ENCODE measurements around the gene IRGC.
"Not testable (repeated sequence)": the region's sequence is repeated elsewhere in the genome, so short reads cannot be mapped to it uniquely, and the experiment has no call there.

Gene IRGC

DNA sequence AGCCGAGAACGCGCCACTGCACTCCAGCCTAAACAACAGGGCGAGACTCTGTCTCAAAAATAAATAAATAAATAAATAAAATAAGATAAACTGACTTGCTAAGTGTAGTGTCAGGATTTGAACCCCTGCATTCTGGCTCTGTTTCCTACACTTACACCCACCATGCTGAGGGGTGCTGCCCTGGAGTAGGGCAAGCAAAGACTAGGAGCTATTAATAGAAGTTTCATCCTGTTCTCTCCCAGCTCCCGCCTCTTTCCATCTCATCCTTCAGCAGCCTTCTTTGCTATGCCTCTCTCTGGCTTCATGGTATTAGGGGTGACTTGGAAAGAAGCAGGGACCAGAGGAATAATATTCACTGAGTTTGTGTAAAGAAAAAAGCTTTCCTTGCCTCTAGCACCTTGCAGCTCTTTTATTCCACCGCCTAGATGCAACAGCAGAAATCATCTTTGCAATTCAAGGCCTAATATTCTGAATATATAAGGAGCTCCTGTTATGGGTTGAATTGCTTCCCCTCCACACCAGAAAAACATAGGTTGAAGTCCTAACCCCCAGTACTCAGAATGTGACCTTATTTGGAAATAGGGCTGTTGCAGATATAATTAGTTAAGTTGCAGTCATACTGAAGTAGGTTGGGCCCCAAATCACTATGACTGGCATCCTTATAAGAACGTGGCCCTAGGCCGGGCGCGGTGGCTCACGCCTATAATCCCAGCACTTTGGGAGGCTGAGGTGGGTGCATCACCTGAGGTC, 37.2 kb upstream of the IRGC start:
- Histone ChIP-seq H3K9ac (ENCODE audit: low read depth, low read length) (no peak overlapping the region), H3K27me3 (ENCODE audit: insufficient read depth, low read length) (no peaks in the 10 kb centered on the region; the same call in 1 of the 2 replicates), H3K4me3 (ENCODE audit: low read length) (no peak overlapping the region), H3K9me3 (ENCODE audit: insufficient read depth, low read depth, low read length) (no peaks in the 10 kb centered on the region), H3K4me1 (ENCODE audit: insufficient read depth, low read length) (no peaks in the 10 kb centered on the region), H3K36me3 (ENCODE audit: insufficient read depth, low read depth, low read length) (no peaks in the 10 kb centered on the region), H3K27ac (ENCODE audit: low read length) (no peak overlapping the region)

GRCh38 chr19:43681821-43682220, 34.1 kb upstream of the IRGC start:
- H3K9me3 ChIP-seq (ENCODE audit: insufficient read depth, low read depth, low read length) = no peaks in the 10 kb centered on the region
- H3K27ac ChIP-seq (ENCODE audit: low read length) = no peak overlapping the region
- no peak overlapping the region for H3K9ac ChIP-seq (ENCODE audit: low read depth, low read length)
- H3K4me3 ChIP-seq (ENCODE audit: low read length) = no peak overlapping the region
- H3K36me3 ChIP-seq (ENCODE audit: insufficient read depth, low read depth, low read length) = no peaks in the 10 kb centered on the region
- no peaks in the 10 kb centered on the region for H3K27me3 ChIP-seq (ENCODE audit: insufficient read depth, low read length)
- peaks cover 2% of the 10 kb centered on the region for H3K4me1 ChIP-seq (ENCODE audit: insufficient read depth, low read length)

- not testable (repeated sequence) for H3K9me3 ChIP-seq (ENCODE audit: insufficient read depth, low read depth, low read length); H3K9ac ChIP-seq (ENCODE audit: low read depth, low read length); H3K27me3 ChIP-seq (ENCODE audit: insufficient read depth, low read length); H3K27ac ChIP-seq (ENCODE audit: low read length); H3K36me3 ChIP-seq (ENCODE audit: insufficient read depth, low read depth, low read length); H3K4me1 ChIP-seq (ENCODE audit: insufficient read depth, low read length); H3K4me3 ChIP-seq (ENCODE audit: low read length)
Observed at GRCh38 chr19:43682269-43682668, 33.6 kb upstream of the IRGC start.

DNA sequence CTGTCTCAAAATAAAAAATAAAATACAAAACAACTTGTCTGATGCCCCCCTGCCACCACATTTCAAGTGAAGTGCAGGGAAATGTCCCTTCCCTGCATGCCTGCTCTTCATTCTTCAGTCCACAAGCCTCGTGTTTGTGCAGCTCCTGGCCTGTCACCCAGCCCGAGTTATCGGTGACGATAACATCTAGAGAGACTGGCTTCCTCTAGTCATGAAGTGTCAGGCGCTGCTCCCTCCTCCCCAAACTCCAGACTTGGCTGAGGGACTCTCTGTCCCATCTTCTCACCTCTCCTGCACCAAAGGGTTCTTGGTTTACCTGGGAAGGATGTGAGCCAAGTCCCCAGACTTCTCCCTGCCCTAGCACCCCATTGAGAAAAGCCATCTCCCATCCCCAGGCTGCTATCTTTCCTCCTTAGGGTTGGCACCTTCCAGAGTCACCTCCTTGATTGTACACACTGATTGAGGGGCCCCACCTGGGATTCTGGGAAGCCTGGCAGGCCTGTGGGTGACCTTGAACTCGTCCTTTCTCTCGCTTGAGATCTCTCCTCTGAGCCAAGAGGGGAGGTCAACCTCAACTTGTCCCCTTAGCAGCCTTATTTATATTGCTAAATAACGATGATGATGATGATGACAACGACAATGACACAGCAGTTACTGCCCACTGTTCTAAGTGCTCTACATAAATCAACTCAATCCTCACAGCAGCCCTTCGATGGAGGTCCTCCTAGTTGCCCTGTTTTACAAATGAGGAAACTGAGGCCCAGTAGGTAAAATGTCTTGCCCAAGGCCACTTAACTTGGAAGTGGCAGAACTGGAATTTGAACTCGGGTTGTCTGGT, 32.8 kb upstream of the IRGC start:
- Histone ChIP-seq H3K27me3 (ENCODE audit: insufficient read depth, low read length) (no peaks in the 10 kb centered on the region), H3K9ac (ENCODE audit: low read depth, low read length) (no peak overlapping the region), H3K4me3 (ENCODE audit: low read length) (no peak overlapping the region), H3K4me1 (ENCODE audit: insufficient read depth, low read length) (peaks cover 3% of the 10 kb centered on the region), H3K36me3 (ENCODE audit: insufficient read depth, low read depth, low read length) (no peaks in the 10 kb centered on the region), H3K27ac (ENCODE audit: low read length) (no peak overlapping the region), H3K9me3 (ENCODE audit: insufficient read depth, low read depth, low read length) (no peaks in the 10 kb centered on the region)

DNA sequence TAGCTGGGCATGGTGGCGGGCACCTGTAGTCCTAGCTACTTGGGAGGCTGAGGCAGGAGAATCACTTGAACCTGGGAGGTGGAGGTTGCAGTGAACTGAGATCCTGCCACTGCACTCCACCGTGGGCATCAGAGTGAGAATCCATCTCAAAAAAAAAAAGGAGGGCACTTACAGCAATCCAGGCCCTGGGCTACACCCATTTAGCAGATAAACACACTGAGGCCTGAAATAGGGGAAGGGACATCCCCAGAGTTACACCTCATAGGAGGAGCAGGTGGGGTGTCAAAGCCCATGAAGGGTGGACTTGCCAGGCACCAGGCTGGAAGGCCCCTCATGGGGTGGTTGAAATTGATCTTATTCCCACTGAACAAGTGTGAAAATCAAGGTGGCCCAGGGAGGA, 32.0 kb upstream of the IRGC start:
- Histone ChIP-seq H3K9ac (ENCODE audit: low read depth, low read length) (no peak overlapping the region), H3K27me3 (ENCODE audit: insufficient read depth, low read length) (no peaks in the 10 kb centered on the region), H3K4me1 (ENCODE audit: insufficient read depth, low read length) (peaks cover 3% of the 10 kb centered on the region), H3K36me3 (ENCODE audit: insufficient read depth, low read depth, low read length) (no peaks in the 10 kb centered on the region), H3K27ac (ENCODE audit: low read length) (no peak overlapping the region), H3K9me3 (ENCODE audit: insufficient read depth, low read depth, low read length) (no peaks in the 10 kb centered on the region), H3K4me3 (ENCODE audit: low read length) (no peak overlapping the region)

DNA sequence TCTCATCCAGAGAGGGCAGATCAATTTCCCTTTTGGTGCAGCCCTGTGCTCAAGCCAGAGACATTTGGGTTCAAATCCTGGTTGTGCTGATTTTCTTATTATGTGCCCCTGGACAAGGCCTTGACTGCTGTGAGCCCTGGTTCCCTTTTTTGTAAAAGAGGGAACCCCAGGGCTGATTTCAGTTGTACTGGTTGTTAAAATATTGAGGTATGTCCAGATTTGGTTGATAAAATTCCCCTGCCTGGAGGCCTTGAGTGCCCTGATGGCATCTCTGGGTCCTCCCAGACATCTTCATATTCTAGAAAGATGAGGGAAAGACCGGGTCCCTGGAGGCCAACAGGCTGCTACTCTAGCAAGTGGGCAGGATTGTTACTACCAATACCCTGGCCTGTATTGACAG, 31.6 kb upstream of the IRGC start:
- H3K9me3 ChIP-seq (ENCODE audit: insufficient read depth, low read depth, low read length) = no peaks in the 10 kb centered on the region
- no peaks in the 10 kb centered on the region for H3K27me3 ChIP-seq (ENCODE audit: insufficient read depth, low read length)
- no peak overlapping the region for H3K4me3 ChIP-seq (ENCODE audit: low read length)
- H3K9ac ChIP-seq (ENCODE audit: low read depth, low read length) = no peak overlapping the region
- H3K4me1 ChIP-seq (ENCODE audit: insufficient read depth, low read length) = peaks cover 3% of the 10 kb centered on the region
- no peaks in the 10 kb centered on the region for H3K36me3 ChIP-seq (ENCODE audit: insufficient read depth, low read depth, low read length)
- no peak overlapping the region for H3K27ac ChIP-seq (ENCODE audit: low read length)

GRCh38 chr19:43687660-43687997, 28.2 kb upstream of the IRGC start:
- Histone ChIP-seq H3K9ac (ENCODE audit: low read depth, low read length) (no peak overlapping the region), H3K9me3 (ENCODE audit: insufficient read depth, low read depth, low read length) (no peaks in the 10 kb centered on the region), H3K4me3 (ENCODE audit: low read length) (no peak overlapping the region), H3K4me1 (ENCODE audit: insufficient read depth, low read length) (peaks cover 3% of the 10 kb centered on the region), H3K27me3 (ENCODE audit: insufficient read depth, low read length) (no peaks in the 10 kb centered on the region), H3K27ac (ENCODE audit: low read length) (no peak overlapping the region), H3K36me3 (ENCODE audit: insufficient read depth, low read depth, low read length) (no peaks in the 10 kb centered on the region)

GRCh38 chr19:43688059-43688701, 27.7 kb upstream of the IRGC start:
- Histone ChIP-seq H3K4me1 (ENCODE audit: insufficient read depth, low read length) (peaks cover 3% of the 10 kb centered on the region), H3K27ac (ENCODE audit: low read length) (no peak overlapping the region), H3K9me3 (ENCODE audit: insufficient read depth, low read depth, low read length) (no peaks in the 10 kb centered on the region), H3K36me3 (ENCODE audit: insufficient read depth, low read depth, low read length) (no peaks in the 10 kb centered on the region), H3K4me3 (ENCODE audit: low read length) (no peak overlapping the region), H3K27me3 (ENCODE audit: insufficient read depth, low read length) (no peaks in the 10 kb centered on the region), H3K9ac (ENCODE audit: low read depth, low read length) (no peak overlapping the region)

- H3K9me3 ChIP-seq (ENCODE audit: insufficient read depth, low read depth, low read length) = no peaks in the 10 kb centered on the region
- no peak overlapping the region for H3K4me3 ChIP-seq (ENCODE audit: low read length)
- no peak overlapping the region for H3K9ac ChIP-seq (ENCODE audit: low read depth, low read length)
- H3K27ac ChIP-seq (ENCODE audit: low read length) = no peak overlapping the region
- no peaks in the 10 kb centered on the region for H3K36me3 ChIP-seq (ENCODE audit: insufficient read depth, low read depth, low read length)
- H3K27me3 ChIP-seq (ENCODE audit: insufficient read depth, low read length) = peaks cover 4% of the 10 kb centered on the region; the same call in 1 of the 2 replicates
- peaks cover 3% of the 10 kb centered on the region for H3K4me1 ChIP-seq (ENCODE audit: insufficient read depth, low read length)
Observed at GRCh38 chr19:43690444-43690843, 25.4 kb upstream of the IRGC start.

DNA sequence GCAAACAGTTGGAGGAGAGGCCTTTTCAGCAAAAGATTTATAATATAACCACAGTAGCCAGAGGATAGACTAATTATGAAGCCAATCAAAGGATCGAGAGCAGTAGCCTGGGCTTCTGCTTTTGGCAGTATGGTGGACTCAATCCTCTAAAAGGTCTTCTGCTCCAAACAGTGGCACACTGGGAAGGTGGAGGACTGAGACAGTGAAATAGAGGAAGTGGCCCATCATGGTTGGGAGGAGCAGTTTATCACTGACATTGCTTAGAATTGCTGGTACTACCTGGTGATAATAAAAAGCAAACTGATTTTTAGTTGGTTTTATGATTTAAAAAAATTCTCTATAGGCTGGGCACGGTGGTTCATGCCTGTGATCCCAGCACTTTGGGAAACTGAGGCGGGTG, 25.0 kb upstream of the IRGC start:
- H3K4me1 ChIP-seq (ENCODE audit: insufficient read depth, low read length) = peaks cover 3% of the 10 kb centered on the region
- no peak overlapping the region for H3K27ac ChIP-seq (ENCODE audit: low read length)
- no peaks in the 10 kb centered on the region for H3K36me3 ChIP-seq (ENCODE audit: insufficient read depth, low read depth, low read length)
- no peaks in the 10 kb centered on the region for H3K9me3 ChIP-seq (ENCODE audit: insufficient read depth, low read depth, low read length)
- H3K27me3 ChIP-seq (ENCODE audit: insufficient read depth, low read length) = peaks cover 4% of the 10 kb centered on the region; the same call in 1 of the 2 replicates
- no peak overlapping the region for H3K4me3 ChIP-seq (ENCODE audit: low read length)
- H3K9ac ChIP-seq (ENCODE audit: low read depth, low read length) = no peak overlapping the region

GRCh38 chr19:43691755-43692154, 24.1 kb upstream of the IRGC start:
- H3K36me3 ChIP-seq (ENCODE audit: insufficient read depth, low read depth, low read length) = no peaks in the 10 kb centered on the region
- peaks cover 2% of the 10 kb centered on the region for H3K4me1 ChIP-seq (ENCODE audit: insufficient read depth, low read length)
- H3K9me3 ChIP-seq (ENCODE audit: insufficient read depth, low read depth, low read length) = no peaks in the 10 kb centered on the region
- no peak overlapping the region for H3K27ac ChIP-seq (ENCODE audit: low read length)
- H3K4me3 ChIP-seq (ENCODE audit: low read length) = no peak overlapping the region
- peaks cover 4% of the 10 kb centered on the region; the same call in 1 of the 2 replicates for H3K27me3 ChIP-seq (ENCODE audit: insufficient read depth, low read length)
- no peak overlapping the region for H3K9ac ChIP-seq (ENCODE audit: low read depth, low read length)

Measured in iPS-20b (cell line).